WI38 (cell line): ENCODE measurements around the gene C1orf52.

Experiments
- H3K4me3 ChIP-seq: 2 replicates; pipeline ENCODE4 v1.5.1; 2011; ENCODE audit warnings: low read depth, mild to moderate bottlenecking, control low read depth, low read length
- TF ChIP-seq, protein P1 (sequence below): IDR thresholded peaks from 2 replicates; pipeline ENCODE4 v1.5.1; 2012; ENCODE audit warnings: low read depth, mild to moderate bottlenecking, control low read depth, low read length

Gene C1orf52

GRCh38 chr1:85220756-85221201, 38.7 kb downstream of the C1orf52 start:
- TF ChIP-seq, protein P1, sequence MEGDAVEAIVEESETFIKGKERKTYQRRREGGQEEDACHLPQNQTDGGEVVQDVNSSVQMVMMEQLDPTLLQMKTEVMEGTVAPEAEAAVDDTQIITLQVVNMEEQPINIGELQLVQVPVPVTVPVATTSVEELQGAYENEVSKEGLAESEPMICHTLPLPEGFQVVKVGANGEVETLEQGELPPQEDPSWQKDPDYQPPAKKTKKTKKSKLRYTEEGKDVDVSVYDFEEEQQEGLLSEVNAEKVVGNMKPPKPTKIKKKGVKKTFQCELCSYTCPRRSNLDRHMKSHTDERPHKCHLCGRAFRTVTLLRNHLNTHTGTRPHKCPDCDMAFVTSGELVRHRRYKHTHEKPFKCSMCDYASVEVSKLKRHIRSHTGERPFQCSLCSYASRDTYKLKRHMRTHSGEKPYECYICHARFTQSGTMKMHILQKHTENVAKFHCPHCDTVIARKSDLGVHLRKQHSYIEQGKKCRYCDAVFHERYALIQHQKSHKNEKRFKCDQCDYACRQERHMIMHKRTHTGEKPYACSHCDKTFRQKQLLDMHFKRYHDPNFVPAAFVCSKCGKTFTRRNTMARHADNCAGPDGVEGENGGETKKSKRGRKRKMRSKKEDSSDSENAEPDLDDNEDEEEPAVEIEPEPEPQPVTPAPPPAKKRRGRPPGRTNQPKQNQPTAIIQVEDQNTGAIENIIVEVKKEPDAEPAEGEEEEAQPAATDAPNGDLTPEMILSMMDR = no peak
- H3K4me3 ChIP-seq = no peak overlapping the region

GRCh38 chr1:85219853-85220610, 39.4 kb downstream of the C1orf52 start:
- H3K4me3 ChIP-seq = no peak overlapping the region
- TF ChIP-seq, protein P1 = no peak

DNA sequence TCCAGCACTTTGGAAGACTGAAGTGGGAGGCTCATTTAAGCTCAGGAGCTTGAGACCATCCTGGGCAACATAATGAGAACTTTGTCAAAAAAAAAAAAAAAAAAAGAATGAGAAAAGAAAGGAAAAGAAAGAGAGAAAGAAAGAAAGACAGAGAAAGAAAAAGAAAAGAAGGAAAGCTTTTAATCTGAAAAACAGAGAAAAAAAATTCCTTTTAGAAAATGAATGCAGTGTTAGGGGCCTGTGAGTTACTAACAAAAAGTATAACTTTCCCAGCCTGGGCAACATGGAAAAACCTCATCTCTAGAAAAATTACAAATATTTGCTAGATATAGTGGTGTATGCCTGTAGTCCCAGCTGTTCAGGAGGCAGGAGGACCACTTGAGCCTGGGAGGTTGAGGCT, 42.8 kb downstream of the C1orf52 start:
- TF ChIP-seq, protein P1 = no peak
- no peak overlapping the region for H3K4me3 ChIP-seq

GRCh38 chr1:85214654-85215053, 44.8 kb downstream of the C1orf52 start:
- H3K4me3 ChIP-seq = no peak overlapping the region
- TF ChIP-seq, protein P1 = no peak

DNA sequence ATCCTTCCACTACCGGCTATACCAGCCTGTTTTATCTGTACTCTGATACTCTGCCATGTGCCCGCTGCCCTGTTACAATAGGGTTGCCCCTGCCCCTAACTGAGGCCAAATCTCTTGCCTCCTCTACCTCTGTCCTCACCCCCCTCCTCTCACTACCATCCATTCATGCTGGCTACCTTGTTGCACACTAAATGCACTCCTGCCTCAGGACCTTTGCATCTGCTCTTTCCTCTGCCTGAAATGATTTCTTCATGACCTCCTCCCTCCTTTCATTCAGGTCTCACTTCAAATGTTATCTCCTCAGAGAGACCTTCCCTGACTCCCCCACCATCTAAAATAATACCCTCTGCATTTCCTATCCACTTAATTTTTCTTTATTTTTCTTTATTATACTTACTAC, 51.0 kb downstream of the C1orf52 start:
- TF ChIP-seq, protein P1 = no peak
- no peak overlapping the region for H3K4me3 ChIP-seq

DNA sequence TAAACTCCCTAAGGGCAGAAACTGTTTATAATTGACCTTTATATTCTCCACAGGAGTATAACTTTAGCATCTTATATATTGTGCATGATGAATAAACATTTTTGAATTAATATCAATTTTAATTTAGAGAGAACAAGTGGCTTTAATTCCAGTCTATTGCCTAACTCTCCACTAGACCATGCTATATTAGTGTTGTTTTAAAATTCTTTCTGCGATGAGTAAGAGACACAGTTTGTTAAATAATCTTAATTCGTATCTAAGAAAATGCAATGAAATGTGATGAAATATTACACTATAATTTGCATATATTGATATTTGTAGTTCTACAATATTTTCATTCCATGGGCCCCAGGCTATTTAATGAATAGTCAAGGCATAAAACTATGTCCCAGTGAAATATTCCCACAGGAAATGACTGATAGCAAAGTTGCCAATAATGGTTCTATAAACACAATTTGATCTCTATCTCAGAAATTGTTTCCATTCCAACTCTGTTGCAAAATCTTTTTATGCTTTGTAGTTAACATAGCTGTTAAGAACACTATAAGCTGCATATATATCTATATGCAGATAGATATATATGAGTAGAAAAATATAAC, 55.8 kb downstream of the C1orf52 start:
- H3K4me3 ChIP-seq = no peak overlapping the region
- TF ChIP-seq, protein P1 = no peak

- TF ChIP-seq, protein P1 = no peak
- no peak overlapping the region for H3K4me3 ChIP-seq
Observed at GRCh38 chr1:85202864-85203255, 56.6 kb downstream of the C1orf52 start.
